Nephron (organoid): ENCODE results near the gene CDK12.

Experiments used
- H3K27ac Mint-ChIP-seq, 3 experiments: 2 replicates each; pipeline ENCODE4 v1.8.0; 2020; ENCODE audit warnings: mixed read lengths in 3 of 3, mild to moderate bottlenecking in 2 of 3, moderate library complexity in 1 of 3
- H3K27me3 Mint-ChIP-seq: 2 replicates; pipeline ENCODE4 v1.8.0; 2021; ENCODE audit warnings: low read depth, mild to moderate bottlenecking, moderate library complexity, mixed read lengths
- H3K36me3 Mint-ChIP-seq: 2 replicates; pipeline ENCODE4 v1.8.0; 2020; ENCODE audit warnings: low read depth, mixed read lengths
- H3K4me1 Mint-ChIP-seq: 2 replicates; pipeline ENCODE4 v1.8.0; 2020; ENCODE audit warnings: mixed read lengths
- H3K4me3 Mint-ChIP-seq, 3 experiments: 2 replicates each; pipeline ENCODE4 v1.8.0; 2020; ENCODE audit warnings: mild to moderate bottlenecking in 3 of 3, mixed read lengths in 3 of 3, moderate library complexity in 2 of 3
- H3K9me3 Mint-ChIP-seq: 2 replicates; pipeline ENCODE4 v1.8.0; 2020; ENCODE audit warnings: mixed read lengths
- TF ChIP-seq, protein P1 (sequence below), 3 experiments: fragments of 200-600 bp; sonication (generic); IDR thresholded peaks; one replicate each; pipeline ENCODE4 v1.5.0; 2021; ENCODE audit warnings: antibody characterized with exemption in 3 of 3; ENCODE audit not compliant: unreplicated experiment in 3 of 3

The CDK12 gene

DNA sequence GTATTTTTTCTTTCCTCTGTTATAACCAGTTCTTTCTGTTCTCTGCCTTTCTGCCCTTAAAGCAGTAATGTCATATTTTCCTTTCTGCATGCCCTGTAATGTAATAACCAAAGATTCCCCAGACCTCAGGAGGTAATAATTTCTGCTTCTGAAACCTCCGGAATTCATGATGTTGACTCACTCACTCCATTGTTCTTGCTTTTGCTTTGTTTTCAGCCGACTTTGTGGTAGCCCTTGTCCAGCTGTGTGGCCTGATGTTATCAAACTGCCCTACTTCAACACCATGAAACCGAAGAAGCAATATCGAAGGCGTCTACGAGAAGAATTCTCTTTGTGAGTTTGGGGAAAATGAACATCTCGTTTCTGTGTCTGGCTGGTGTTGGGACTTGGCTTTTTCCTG, 55.9 kb downstream of the CDK12 start:
- Mint-ChIP-seq H3K27me3 (no peaks in the 10 kb centered on the region), H3K9me3 (no peaks in the 10 kb centered on the region), H3K4me1 (no peaks in the 10 kb centered on the region), H3K27ac (no peak overlapping the region), H3K36me3 (peaks cover 72% of the 10 kb centered on the region), H3K4me3 (no peak overlapping the region)
- TF ChIP-seq, protein P1, sequence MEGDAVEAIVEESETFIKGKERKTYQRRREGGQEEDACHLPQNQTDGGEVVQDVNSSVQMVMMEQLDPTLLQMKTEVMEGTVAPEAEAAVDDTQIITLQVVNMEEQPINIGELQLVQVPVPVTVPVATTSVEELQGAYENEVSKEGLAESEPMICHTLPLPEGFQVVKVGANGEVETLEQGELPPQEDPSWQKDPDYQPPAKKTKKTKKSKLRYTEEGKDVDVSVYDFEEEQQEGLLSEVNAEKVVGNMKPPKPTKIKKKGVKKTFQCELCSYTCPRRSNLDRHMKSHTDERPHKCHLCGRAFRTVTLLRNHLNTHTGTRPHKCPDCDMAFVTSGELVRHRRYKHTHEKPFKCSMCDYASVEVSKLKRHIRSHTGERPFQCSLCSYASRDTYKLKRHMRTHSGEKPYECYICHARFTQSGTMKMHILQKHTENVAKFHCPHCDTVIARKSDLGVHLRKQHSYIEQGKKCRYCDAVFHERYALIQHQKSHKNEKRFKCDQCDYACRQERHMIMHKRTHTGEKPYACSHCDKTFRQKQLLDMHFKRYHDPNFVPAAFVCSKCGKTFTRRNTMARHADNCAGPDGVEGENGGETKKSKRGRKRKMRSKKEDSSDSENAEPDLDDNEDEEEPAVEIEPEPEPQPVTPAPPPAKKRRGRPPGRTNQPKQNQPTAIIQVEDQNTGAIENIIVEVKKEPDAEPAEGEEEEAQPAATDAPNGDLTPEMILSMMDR (IDR thresholded peaks at IDR 0.05; ENCODE audit: unreplicated experiment in 3 of 3), result no peak

DNA sequence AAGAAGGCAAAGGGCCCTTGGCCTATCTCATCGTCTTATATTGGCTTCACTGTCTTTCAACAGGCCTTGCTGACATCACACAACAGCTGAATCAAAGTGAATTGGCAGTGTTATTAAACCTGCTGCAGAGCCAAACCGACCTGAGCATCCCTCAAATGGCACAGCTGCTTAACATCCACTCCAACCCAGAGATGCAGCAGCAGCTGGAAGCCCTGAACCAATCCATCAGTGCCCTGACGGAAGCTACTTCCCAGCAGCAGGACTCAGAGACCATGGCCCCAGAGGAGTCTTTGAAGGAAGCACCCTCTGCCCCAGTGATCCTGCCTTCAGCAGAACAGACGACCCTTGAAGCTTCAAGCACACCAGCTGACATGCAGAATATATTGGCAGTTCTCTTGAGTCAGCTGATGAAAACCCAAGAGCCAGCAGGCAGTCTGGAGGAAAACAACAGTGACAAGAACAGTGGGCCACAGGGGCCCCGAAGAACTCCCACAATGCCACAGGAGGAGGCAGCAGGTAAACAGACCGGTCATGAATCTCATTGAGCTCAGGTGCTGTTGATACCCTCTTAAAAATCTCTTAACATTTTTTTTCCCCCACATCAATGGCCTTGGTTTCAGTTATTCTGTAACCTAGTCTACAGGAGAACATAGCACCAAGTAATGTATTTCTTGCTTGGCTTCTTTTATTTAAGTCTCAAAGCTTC, 64.7 kb downstream of the CDK12 start:
- Mint-ChIP-seq H3K9me3 (no peaks in the 10 kb centered on the region), H3K27ac (no peak overlapping the region), H3K4me3 (no peak overlapping the region), H3K27me3 (no peaks in the 10 kb centered on the region), H3K4me1 (peaks cover 8% of the 10 kb centered on the region), H3K36me3 (peaks cover 65% of the 10 kb centered on the region)
- TF ChIP-seq, protein P1 (IDR thresholded peaks at IDR 0.05; ENCODE audit: unreplicated experiment in 3 of 3), result no peak

DNA sequence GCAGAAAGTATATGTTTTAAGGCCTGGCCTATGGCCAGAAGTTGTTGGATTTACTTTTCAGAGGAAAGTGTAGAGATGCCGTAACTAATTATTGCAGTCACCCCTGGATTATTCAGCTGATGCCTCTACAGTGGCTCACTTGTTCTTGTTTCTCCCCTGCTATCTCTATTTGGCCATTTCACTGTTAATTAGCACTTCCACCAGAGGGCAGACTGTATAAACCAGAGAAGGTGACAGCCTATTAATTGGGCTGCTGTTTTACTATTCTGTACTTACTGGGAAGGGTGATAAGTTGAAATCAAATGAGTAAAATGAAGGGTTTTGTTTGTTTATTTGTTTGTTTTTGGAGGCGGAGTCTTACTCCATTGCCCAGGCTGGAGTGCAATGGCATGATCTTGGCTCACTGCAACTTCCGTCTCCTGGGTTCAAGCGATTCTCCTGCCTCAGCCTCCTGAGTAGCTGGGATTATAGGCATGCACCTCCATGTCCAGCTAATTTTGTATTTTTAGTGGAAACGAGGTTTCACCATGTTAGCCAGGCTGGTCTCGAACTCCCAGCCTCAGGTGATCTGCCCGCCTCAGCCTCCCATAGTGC, 66.0 kb downstream of the CDK12 start:
- TF ChIP-seq, protein P1 (IDR thresholded peaks at IDR 0.05; ENCODE audit: unreplicated experiment in 3 of 3), result peak; percentile 29 to 47 (median 31)
- H3K27ac Mint-ChIP-seq, result no peak overlapping the region
- no peaks in the 10 kb centered on the region for H3K27me3 Mint-ChIP-seq
- H3K36me3 Mint-ChIP-seq, result peaks cover 68% of the 10 kb centered on the region
- H3K9me3 Mint-ChIP-seq, result no peaks in the 10 kb centered on the region
- peaks cover 13% of the 10 kb centered on the region for H3K4me1 Mint-ChIP-seq
- H3K4me3 Mint-ChIP-seq, result no peak overlapping the region

DNA sequence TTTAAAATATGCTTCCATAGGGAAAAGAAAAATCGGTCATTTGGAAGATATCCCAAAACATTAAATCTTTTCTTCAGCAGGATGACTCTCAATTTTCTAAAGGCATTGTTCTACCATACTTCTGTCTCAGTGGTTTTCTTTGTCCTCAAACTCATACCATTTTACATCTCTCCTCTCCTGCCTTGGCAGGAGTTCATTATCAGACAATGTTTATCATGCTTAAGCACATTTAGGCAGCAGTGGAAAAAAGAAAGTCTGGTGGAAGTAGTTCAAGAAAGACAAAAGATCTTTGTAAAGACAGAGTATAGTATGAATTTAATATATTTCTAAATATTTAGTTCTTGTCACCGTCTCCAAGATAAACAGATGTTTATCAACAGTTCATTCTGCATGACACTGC, 68.2 kb downstream of the CDK12 start:
- H3K4me3 Mint-ChIP-seq, result no peak overlapping the region
- peaks cover 13% of the 10 kb centered on the region for H3K4me1 Mint-ChIP-seq
- peak overlapping the region; percentile 33 to 63 (median 50) for H3K27ac Mint-ChIP-seq
- H3K36me3 Mint-ChIP-seq, result peaks cover 64% of the 10 kb centered on the region
- no peaks in the 10 kb centered on the region for H3K9me3 Mint-ChIP-seq
- H3K27me3 Mint-ChIP-seq, result no peaks in the 10 kb centered on the region
- TF ChIP-seq, protein P1 (IDR thresholded peaks at IDR 0.05; ENCODE audit: unreplicated experiment in 3 of 3), result no peak

DNA sequence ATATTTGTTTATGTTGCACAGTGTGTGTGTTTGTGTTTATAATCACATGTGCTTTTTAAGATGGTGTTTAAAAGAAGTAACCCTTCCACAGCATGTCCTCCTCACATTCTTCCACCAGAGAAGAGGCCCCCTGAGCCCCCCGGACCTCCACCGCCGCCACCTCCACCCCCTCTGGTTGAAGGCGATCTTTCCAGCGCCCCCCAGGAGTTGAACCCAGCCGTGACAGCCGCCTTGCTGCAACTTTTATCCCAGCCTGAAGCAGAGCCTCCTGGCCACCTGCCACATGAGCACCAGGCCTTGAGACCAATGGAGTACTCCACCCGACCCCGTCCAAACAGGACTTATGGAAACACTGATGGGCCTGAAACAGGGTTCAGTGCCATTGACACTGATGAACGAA, 69.2 kb downstream of the CDK12 start:
- peaks cover 60% of the 10 kb centered on the region for H3K36me3 Mint-ChIP-seq
- no peak overlapping the region for H3K27ac Mint-ChIP-seq
- no peaks in the 10 kb centered on the region for H3K9me3 Mint-ChIP-seq
- no peak overlapping the region for H3K4me3 Mint-ChIP-seq
- peaks cover 13% of the 10 kb centered on the region for H3K4me1 Mint-ChIP-seq
- no peaks in the 10 kb centered on the region for H3K27me3 Mint-ChIP-seq
- TF ChIP-seq, protein P1 (IDR thresholded peaks at IDR 0.05; ENCODE audit: unreplicated experiment in 3 of 3), result no peak

DNA sequence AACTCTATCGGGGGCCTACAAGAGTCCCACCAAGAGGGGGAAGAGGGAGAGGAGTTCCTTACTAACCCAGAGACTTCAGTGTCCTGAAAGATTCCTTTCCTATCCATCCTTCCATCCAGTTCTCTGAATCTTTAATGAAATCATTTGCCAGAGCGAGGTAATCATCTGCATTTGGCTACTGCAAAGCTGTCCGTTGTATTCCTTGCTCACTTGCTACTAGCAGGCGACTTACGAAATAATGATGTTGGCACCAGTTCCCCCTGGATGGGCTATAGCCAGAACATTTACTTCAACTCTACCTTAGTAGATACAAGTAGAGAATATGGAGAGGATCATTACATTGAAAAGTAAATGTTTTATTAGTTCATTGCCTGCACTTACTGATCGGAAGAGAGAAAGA, 70.0 kb downstream of the CDK12 start:
- no peaks in the 10 kb centered on the region for H3K27me3 Mint-ChIP-seq
- TF ChIP-seq, protein P1 (IDR thresholded peaks at IDR 0.05; ENCODE audit: unreplicated experiment in 3 of 3), result no peak
- H3K4me1 Mint-ChIP-seq, result peaks cover 13% of the 10 kb centered on the region
- H3K9me3 Mint-ChIP-seq, result no peaks in the 10 kb centered on the region
- no peak overlapping the region for H3K27ac Mint-ChIP-seq
- H3K36me3 Mint-ChIP-seq, result peaks cover 54% of the 10 kb centered on the region
- no peak overlapping the region for H3K4me3 Mint-ChIP-seq
